Stimulated activated CD4-positive, alpha-beta T cell treated with anti-CD3 and anti-CD28 coated beads, TNF-alpha, amount 100 ng/mL, for 24 hours (primary cell): ENCODE data around the gene XRCC3.
"Not testable (repeated sequence)": the region's sequence is repeated elsewhere in the genome, so short reads cannot be mapped to it uniquely, and the experiment has no call there.

Experiments
- DNase-seq, 3 experiments: peaks; one replicate each; pipeline ENCODE4 v3.0.0-alpha.2; 2020; ENCODE audit warnings: low read depth in 3 of 3

Gene XRCC3

GRCh38 chr14:103668117-103668516, 47.1 kb downstream of the XRCC3 start:
- no peak for DNase-seq

GRCh38 chr14:103667671-103668070, 47.6 kb downstream of the XRCC3 start:
- DNase-seq = no peak

- DNase-seq = no peak
Measured at GRCh38 chr14:103663506-103663905, 51.7 kb downstream of the XRCC3 start.

- DNase-seq = no peak
Measured at GRCh38 chr14:103662591-103662990, 52.7 kb downstream of the XRCC3 start.

GRCh38 chr14:103662029-103662428, 53.2 kb downstream of the XRCC3 start:
- no peak for DNase-seq

- no peak for DNase-seq
Measured at GRCh38 chr14:103659631-103660030, 55.6 kb downstream of the XRCC3 start.

- DNase-seq = no peak
Measured at GRCh38 chr14:103657471-103657870, 57.8 kb downstream of the XRCC3 start.

GRCh38 chr14:103656756-103657133, 58.5 kb downstream of the XRCC3 start:
- DNase-seq = no peak

- DNase-seq = no peak
Measured at GRCh38 chr14:103656031-103656755, 59.1 kb downstream of the XRCC3 start.

- no peak for DNase-seq
Measured at GRCh38 chr14:103654619-103655018, 60.6 kb downstream of the XRCC3 start.

GRCh38 chr14:103653805-103654204, 61.4 kb downstream of the XRCC3 start:
- no peak for DNase-seq

- DNase-seq = not testable (repeated sequence)
Measured at GRCh38 chr14:103653336-103653735, 61.9 kb downstream of the XRCC3 start.

- no peak for DNase-seq
Measured at GRCh38 chr14:103652806-103653205, 62.4 kb downstream of the XRCC3 start.

GRCh38 chr14:103651585-103651984, 63.7 kb downstream of the XRCC3 start:
- DNase-seq = no peak

GRCh38 chr14:103650213-103650612, 65.0 kb downstream of the XRCC3 start:
- DNase-seq = no peak

GRCh38 chr14:103649001-103649400, 66.2 kb downstream of the XRCC3 start:
- no peak for DNase-seq
